H1 (cell line): ENCODE results near the gene ADARB2. TPM values are rescaled to one million over a fixed set of nuclear protein-coding genes. Genes with fewer than 3 reads are reported as not detected.

Source experiments
- CTCF ChIA-PET: fragments of 300-600 bp; sonication (Branson Sonifier 250); formaldehyde crosslinking; loops from one replicate; lab custom pipeline; 2021; ENCODE audit not compliant: partially characterized antibody; lab: Charles Lee
- POLR2A ChIA-PET: fragments of 300-600 bp; sonication (Branson Sonifier 250); formaldehyde crosslinking; loops from one replicate; lab custom pipeline; 2021; ENCODE audit warnings: inconsistent platforms; ENCODE audit not compliant: partially characterized antibody; lab: Charles Lee
- DNase-seq, 2 experiments: peaks; one replicate each; pipeline versions ENCODE4 v3.0.0 to v3.0.0-alpha.2; 2010 to 2022; ENCODE audit warnings: low spot score in 2 of 2, low read depth in 1 of 2, mixed read lengths in 1 of 2
- FAIRE-seq: peaks from 2 replicates; lab custom pipeline; 2011; peaks lifted over from hg19 to GRCh38; lab: Jason Lieb, UNC
- H2AFZ ChIP-seq: 2 replicates; pipeline ENCODE4 v1.8.1; 2012; ENCODE audit warnings: low read length, inconsistent platforms
- H2AK5ac ChIP-seq: 2 replicates; pipeline ENCODE4 v1.6.1; 2013; ENCODE audit warnings: low read depth, low read length
- H2BK120ac ChIP-seq: replicated peaks from 2 replicates; pipeline ENCODE3; 2013; ENCODE audit warnings: low read depth, low read length, inconsistent platforms
- H2BK12ac ChIP-seq: 2 replicates; pipeline ENCODE4 v1.6.1; 2013; ENCODE audit warnings: low read depth, low read length
- H2BK15ac ChIP-seq: 2 replicates; pipeline ENCODE4 v1.6.1; 2013; ENCODE audit warnings: low read length
- H2BK20ac ChIP-seq: 2 replicates; pipeline ENCODE4 v1.6.1; 2013; ENCODE audit warnings: low read length
- H2BK5ac ChIP-seq: 2 replicates; pipeline ENCODE4 v1.6.1; 2013; ENCODE audit warnings: low read depth, low read length
- H3K14ac ChIP-seq: 2 replicates; pipeline ENCODE4 v1.6.1; 2013; ENCODE audit warnings: inconsistent platforms; ENCODE audit not compliant: insufficient read length
- H3K18ac ChIP-seq: 2 replicates; pipeline ENCODE4 v1.6.1; 2013; ENCODE audit warnings: low read length; ENCODE audit errors: extremely low read depth
- H3K23ac ChIP-seq: 2 replicates; pipeline ENCODE4 v1.6.1; 2013; ENCODE audit warnings: inconsistent platforms; ENCODE audit not compliant: insufficient read length
- H3K23me2 ChIP-seq: 2 replicates; pipeline ENCODE4 v1.6.1; 2013; ENCODE audit warnings: low read depth, low read length
- H3K27ac ChIP-seq: 2 replicates; pipeline ENCODE4 v1.6.1; 2011; ENCODE audit warnings: low read depth, low read length, inconsistent platforms
- H3K27me3 ChIP-seq, 4 experiments: replicated peaks in 1 of 4; 1 replicate in 1 of 4; 2 replicates in 3 of 4; pipeline versions ENCODE4 v1.6.1 to v1.8.1; 2011 to 2013; ENCODE audit warnings: low read length in 3 of 4, mild to moderate bottlenecking in 3 of 4, inconsistent platforms in 2 of 4, mixed read lengths in 2 of 4, moderate library complexity in 1 of 4; ENCODE audit not compliant: control insufficient read depth in 3 of 4, insufficient read depth in 3 of 4; ENCODE audit errors: extremely low read depth in 1 of 4
- H3K36me3 ChIP-seq, 4 experiments: 2 replicates each; pipeline versions ENCODE4 v1.6.1 to v1.8.1; 2011 to 2013; ENCODE audit warnings: mild to moderate bottlenecking in 4 of 4, low read length in 3 of 4, moderate library complexity in 2 of 4, control low read depth in 1 of 4, inconsistent platforms in 1 of 4; ENCODE audit not compliant: insufficient read depth in 4 of 4, control insufficient read depth in 2 of 4
- H3K4ac ChIP-seq: replicated peaks from 2 replicates; pipeline ENCODE3; 2013; ENCODE audit warnings: low read length, low read depth, mixed read lengths, inconsistent platforms; ENCODE audit not compliant: insufficient read length
- H3K4me1 ChIP-seq, 4 experiments: replicated peaks in 1 of 4; 1 replicate in 1 of 4; 2 replicates in 3 of 4; pipeline versions ENCODE4 v1.6.1 to v1.8.1; 2011 to 2013; ENCODE audit warnings: low read length in 3 of 4, inconsistent platforms in 2 of 4, mixed read lengths in 1 of 4; ENCODE audit not compliant: insufficient read depth in 4 of 4, control insufficient read depth in 3 of 4
- H3K4me2 ChIP-seq, 2 experiments: 2 replicates each; pipeline versions ENCODE4 v1.6.1 to v1.8.1; 2011 to 2013; ENCODE audit warnings: low read depth in 2 of 2, low read length in 2 of 2, control low read depth in 1 of 2, inconsistent platforms in 1 of 2, mild to moderate bottlenecking in 1 of 2; ENCODE audit not compliant: insufficient read depth in 1 of 2
- H3K4me3 ChIP-seq, 4 experiments: fragments of 200-600, 300-600 bp in 1 of 4; sonication (generic), shearing (Covaris generic), sonication (Bioruptor Twin) in 1 of 4; 2 replicates each; pipeline versions ENCODE4 v1.5.1 to v1.8.1; 2011 to 2016; ENCODE audit warnings: low read length in 4 of 4, low read depth in 3 of 4, control low read depth in 2 of 4, inconsistent platforms in 2 of 4, mild to moderate bottlenecking in 2 of 4, mixed read lengths in 1 of 4, moderate library complexity in 1 of 4; ENCODE audit not compliant: insufficient read depth in 2 of 4; ENCODE audit errors: extremely low read depth in 1 of 4
- H3K56ac ChIP-seq: replicated peaks from 2 replicates; pipeline ENCODE3; 2013; ENCODE audit warnings: low read depth, mild to moderate bottlenecking, mixed read lengths, low read length, inconsistent platforms; ENCODE audit not compliant: insufficient read length
- H3K79me1 ChIP-seq: 2 replicates; pipeline ENCODE4 v1.6.1; 2013; ENCODE audit warnings: low read depth, low read length, control low read depth
- H3K79me2 ChIP-seq, 2 experiments: 2 replicates each; pipeline versions ENCODE4 v1.6.1 to v1.8.1; 2012 to 2013; ENCODE audit warnings: low read length in 2 of 2, mild to moderate bottlenecking in 2 of 2, inconsistent platforms in 1 of 2; ENCODE audit not compliant: insufficient read depth in 2 of 2, control insufficient read depth in 1 of 2
- H3K9ac ChIP-seq, 4 experiments: replicated peaks in 1 of 4; 1 replicate in 1 of 4; 2 replicates in 3 of 4; pipeline versions ENCODE4 v1.6.1 to v1.8.1; 2011 to 2013; ENCODE audit warnings: low read depth in 3 of 4, low read length in 3 of 4, control low read depth in 2 of 4, mild to moderate bottlenecking in 2 of 4, moderate library complexity in 2 of 4, inconsistent platforms in 1 of 4; ENCODE audit errors: extremely low read depth in 1 of 4
- H3K9me3 ChIP-seq, 2 experiments: 2 replicates each; pipeline versions ENCODE4 v1.6.1 to v1.8.1; 2012 to 2013; ENCODE audit warnings: mild to moderate bottlenecking in 2 of 2, moderate library complexity in 2 of 2, control low read depth in 1 of 2, inconsistent platforms in 1 of 2, low read depth in 1 of 2, low read length in 1 of 2, mixed read lengths in 1 of 2; ENCODE audit not compliant: insufficient read depth in 2 of 2
- H4K20me1 ChIP-seq, 2 experiments: replicated peaks in 1 of 2; 2 replicates each; pipeline versions ENCODE3 to v1.8.1; 2011 to 2013; ENCODE audit warnings: inconsistent platforms in 2 of 2, low read length in 2 of 2, mild to moderate bottlenecking in 1 of 2; ENCODE audit not compliant: insufficient read depth in 2 of 2, control insufficient read depth in 1 of 2
- H4K5ac ChIP-seq: 2 replicates; pipeline ENCODE4 v1.6.1; 2013; ENCODE audit warnings: low read length, low read depth, mixed read lengths, inconsistent platforms; ENCODE audit not compliant: insufficient read length
- H4K8ac ChIP-seq: 2 replicates; pipeline ENCODE4 v1.8.0; 2013; ENCODE audit warnings: mild to moderate bottlenecking, moderate library complexity, low read length, inconsistent platforms; ENCODE audit not compliant: insufficient read depth; ENCODE audit errors: extremely low read depth
- H4K91ac ChIP-seq: replicated peaks from 2 replicates; pipeline ENCODE3; 2013; ENCODE audit warnings: low read length, mixed read lengths, inconsistent platforms; ENCODE audit not compliant: insufficient read length
- ATF3 ChIP-seq: IDR thresholded peaks from 2 replicates; pipeline ENCODE4 v1.6.1; 2011; ENCODE audit warnings: low read depth, mild to moderate bottlenecking, low read length; ENCODE audit not compliant: insufficient read depth
- BCL11A ChIP-seq, 2 experiments: IDR thresholded peaks; one replicate each; pipeline ENCODE4 v1.6.1; 2011; ENCODE audit warnings: low read depth in 2 of 2, low read length in 2 of 2, mild to moderate bottlenecking in 2 of 2
- BRCA1 ChIP-seq: IDR thresholded peaks from 2 replicates; pipeline ENCODE4 v1.6.1; 2012; ENCODE audit warnings: low read depth, low read length, improper control_type of control experiment
- CBX8 ChIP-seq: fragments of 300-800, 300-1000 bp; sonication (generic); IDR thresholded peaks from 2 replicates; pipeline ENCODE4 v1.7.1; 2016; ENCODE audit warnings: low read depth, low read length, borderline replicate concordance
- CEBPB ChIP-seq: IDR thresholded peaks from 2 replicates; pipeline ENCODE4 v1.6.1; 2012; ENCODE audit warnings: low read depth, low read length
- EP300 ChIP-seq, 2 experiments: IDR thresholded peaks; 1 replicate in 1 of 2; 2 replicates in 1 of 2; pipeline ENCODE4 v1.6.1; 2011 to 2012; ENCODE audit warnings: low read depth in 2 of 2, low read length in 2 of 2, mild to moderate bottlenecking in 2 of 2, borderline replicate concordance in 1 of 2, inconsistent platforms in 1 of 2, moderate library complexity in 1 of 2
- GABPA ChIP-seq: IDR thresholded peaks from 2 replicates; pipeline ENCODE4 v1.6.1; 2011; ENCODE audit warnings: mild to moderate bottlenecking, low read length, moderate library complexity, borderline replicate concordance; ENCODE audit not compliant: insufficient read depth
- GTF2F1 ChIP-seq: IDR thresholded peaks from 2 replicates; pipeline ENCODE4 v1.6.1; 2012; ENCODE audit warnings: low read depth, low read length, improper control_type of control experiment, borderline replicate concordance
- HDAC6 ChIP-seq: IDR thresholded peaks from one replicate; pipeline ENCODE4 v1.7.1; 2012; ENCODE audit warnings: low read depth, mild to moderate bottlenecking, inconsistent platforms, low read length, moderate library complexity
- MAX ChIP-seq: IDR thresholded peaks from 2 replicates; pipeline ENCODE4 v1.6.1; 2012; ENCODE audit warnings: inconsistent platforms
- RXRA ChIP-seq: IDR thresholded peaks from 2 replicates; pipeline ENCODE4 v1.6.1; 2011; ENCODE audit warnings: low read depth, mild to moderate bottlenecking, low read length, moderate library complexity; ENCODE audit not compliant: insufficient read depth
- USF2 ChIP-seq: IDR thresholded peaks from 2 replicates; pipeline ENCODE4 v1.6.1; 2011; ENCODE audit warnings: low read length, improper control_type of control experiment
- WGBS, 2 experiments: shearing (Covaris generic) in 1 of 2; methylation state at CpG; one replicate each; pipeline versions ENCODE4 v1.1.6 to v1.1.7; 2013 to 2015; ENCODE audit warnings: low lambda C conversion rate in 2 of 2, mixed read lengths in 2 of 2, inconsistent platforms in 1 of 2, low coverage in 1 of 2, missing lambda C conversion rate in 1 of 2; ENCODE audit not compliant: insufficient replicate concordance in 2 of 2, insufficient coverage in 1 of 2, insufficient read length in 1 of 2; ENCODE audit errors: extremely low coverage in 1 of 2, missing lambda C conversion rate in 1 of 2; 5-methylcytosine and 5-hydroxymethylcytosine counted together
- polyA plus RNA-seq, 7 experiments: library from polyadenylated mRNA; depleted of rRNA in 3 of 7; stranded (reverse) in 5 of 7; unstranded in 2 of 7; fragments of >200 nt in 5 of 7; fragments of 200-250 nt in 2 of 7; gene quantifications; 1 replicate in 5 of 7; 2 replicates in 1 of 7; 4 replicates in 1 of 7; pipeline versions ENCODE4 v1.2.1 to v1.2.3, GENCODE V29; 2011 to 2013; ENCODE audit warnings: missing spikeins in 2 of 7, mixed read lengths in 2 of 7
- total RNA-seq: library from RNA; stranded (reverse); fragmentation: NEBNext Ultra II Directional; extraction: Animal tissue kit (Norgen Biotek cat#: 25700); gene quantifications from 2 replicates; pipeline ENCODE4 v1.2.1, GENCODE V29; 2021

ADARB2 gene
- total and polyA plus RNA-seq, 2 of the 8 experiments (the other 6 are each of a cell fraction or from before 2014, with no cell fraction given) = 2.2 to 2.8 TPM

- ChIA-PET CTCF (interaction anchor here (1.1 to 1.5 kb wide), 2 partner anchors 13 to 41 kb away, joined by 3 read pairs; no protein-coding TSS in a partner anchor), POLR2A (no interaction called here)
- no peak overlapping the region for H3K27ac ChIP-seq
- H2AK5ac ChIP-seq = no peak overlapping the region
- H3K36me3 ChIP-seq = no peaks in the 10 kb centered on the region
- H3K18ac ChIP-seq = no peak overlapping the region
- no peak overlapping the region for H2AFZ ChIP-seq
- no peak overlapping the region for H3K14ac ChIP-seq
- no peak overlapping the region for H4K5ac ChIP-seq
- no peak overlapping the region for H3K56ac ChIP-seq
- no peaks in the 10 kb centered on the region; the same call in 1 of the 2 replicates for H3K79me1 ChIP-seq
- 90% methylated on average over 11 of the region's 16 CpGs; no CpG with 5 or more reads in 1 of the 2 experiments for WGBS, 2 experiments
- FAIRE-seq (no peak), DNase-seq (no peak)
- no peaks in the 10 kb centered on the region for H3K79me2 ChIP-seq
- peaks cover 0 to 3% (median 0%) of the 10 kb centered on the region in 4 experiments; a peak in 1 of 7 replicates for H3K4me1 ChIP-seq
- H2BK15ac ChIP-seq = no peak overlapping the region
- H2BK12ac ChIP-seq = no peak overlapping the region
- H3K4me3 ChIP-seq = no peak overlapping the region
- H2BK20ac ChIP-seq = no peak overlapping the region
- H3K9ac ChIP-seq = no peak overlapping the region
- H3K27me3 ChIP-seq = no peaks in the 10 kb centered on the region; a peak in 1 of 7 replicates
- no peak overlapping the region for H2BK5ac ChIP-seq
- H3K4ac ChIP-seq = no peak overlapping the region
- no peak overlapping the region for H4K91ac ChIP-seq
- no peak overlapping the region for H3K4me2 ChIP-seq
- no peaks in the 10 kb centered on the region for H4K20me1 ChIP-seq
- no peak overlapping the region for H3K23ac ChIP-seq
- no peak overlapping the region for H2BK120ac ChIP-seq
- H3K23me2 ChIP-seq = no peaks in the 10 kb centered on the region
- H3K9me3 ChIP-seq = no peaks in the 10 kb centered on the region
- H4K8ac ChIP-seq = no peak overlapping the region
- TF ChIP-seq CBX8 = no peak
- TF ChIP-seq HDAC6 = no peak
- no peak for TF ChIP-seq BCL11A (IDR thresholded peaks at IDR 0.05; ENCODE audit: low read depth in 2 of 2, low read length in 2 of 2)
- no peak for TF ChIP-seq EP300 (IDR thresholded peaks at IDR 0.05; ENCODE audit: borderline replicate concordance in 1 of 2, low read depth in 2 of 2, low read length in 2 of 2)
- no peak for TF ChIP-seq RXRA
- no peak for TF ChIP-seq GTF2F1
- TF ChIP-seq MAX = no peak
- no peak for TF ChIP-seq GABPA
- no peak for TF ChIP-seq BRCA1
- TF ChIP-seq USF2 = no peak
- TF ChIP-seq CEBPB = no peak
- no peak for TF ChIP-seq ATF3
Observed at GRCh38 chr10:1409392-1409791, 327.9 kb downstream of the ADARB2 start.
